Sigmoid colon (tissue), 3 donors: ENCODE data around the gene GNG2.

Source experiments
- POLR2A ChIP-seq, 2 donors: fragments of 450-650 bp; IDR thresholded peaks; one replicate each; pipeline ENCODE4 v1.6.1; 2016; ENCODE audit warnings: antibody characterized with exemption in 2 of 2, mild to moderate bottlenecking in 2 of 2, moderate library complexity in 2 of 2
- TF ChIP-seq, protein P1 (sequence below), 4 experiments: fragments of 450-650 bp in 3 of 4; fragments of 200-600 bp in 1 of 4; IDR thresholded peaks; one replicate each; pipeline ENCODE4 v1.5.1; 2016 to 2019; ENCODE audit warnings: antibody characterized with exemption in 4 of 4, mild to moderate bottlenecking in 3 of 4, moderate library complexity in 2 of 4

DNA sequence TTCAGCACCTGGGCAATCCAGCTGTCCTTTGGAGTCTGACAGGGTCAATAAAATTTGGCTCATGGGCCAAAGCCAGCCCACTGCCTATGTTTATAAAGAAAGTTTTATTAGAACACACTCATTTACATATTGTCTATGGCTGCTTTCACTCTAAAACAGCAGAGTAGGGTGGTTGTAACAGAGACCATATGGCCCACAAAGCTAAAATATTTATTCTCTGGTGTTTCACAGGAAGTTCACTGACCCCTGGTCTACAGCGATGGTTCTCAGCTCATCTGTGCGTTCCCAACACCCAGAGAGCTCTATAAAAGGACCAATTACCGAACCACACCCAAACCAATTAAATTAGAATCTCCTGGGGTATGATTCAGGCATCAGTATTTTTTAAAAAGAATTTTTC is 91.2 kb downstream of the GNG2 start:
- no peak for TF ChIP-seq POLR2A (IDR thresholded peaks at IDR 0.05)
- TF ChIP-seq, protein P1, sequence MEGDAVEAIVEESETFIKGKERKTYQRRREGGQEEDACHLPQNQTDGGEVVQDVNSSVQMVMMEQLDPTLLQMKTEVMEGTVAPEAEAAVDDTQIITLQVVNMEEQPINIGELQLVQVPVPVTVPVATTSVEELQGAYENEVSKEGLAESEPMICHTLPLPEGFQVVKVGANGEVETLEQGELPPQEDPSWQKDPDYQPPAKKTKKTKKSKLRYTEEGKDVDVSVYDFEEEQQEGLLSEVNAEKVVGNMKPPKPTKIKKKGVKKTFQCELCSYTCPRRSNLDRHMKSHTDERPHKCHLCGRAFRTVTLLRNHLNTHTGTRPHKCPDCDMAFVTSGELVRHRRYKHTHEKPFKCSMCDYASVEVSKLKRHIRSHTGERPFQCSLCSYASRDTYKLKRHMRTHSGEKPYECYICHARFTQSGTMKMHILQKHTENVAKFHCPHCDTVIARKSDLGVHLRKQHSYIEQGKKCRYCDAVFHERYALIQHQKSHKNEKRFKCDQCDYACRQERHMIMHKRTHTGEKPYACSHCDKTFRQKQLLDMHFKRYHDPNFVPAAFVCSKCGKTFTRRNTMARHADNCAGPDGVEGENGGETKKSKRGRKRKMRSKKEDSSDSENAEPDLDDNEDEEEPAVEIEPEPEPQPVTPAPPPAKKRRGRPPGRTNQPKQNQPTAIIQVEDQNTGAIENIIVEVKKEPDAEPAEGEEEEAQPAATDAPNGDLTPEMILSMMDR (IDR thresholded peaks at IDR 0.05), result no peak
